IMR-90 (cell line): ENCODE results near the gene TOMM40. TPM values are rescaled to one million over a fixed set of nuclear protein-coding genes. Genes with fewer than 3 reads are reported as not detected.

ENCODE experiments used
- ATAC-seq: fragments of 200-7000 bp; cut with Tn5 transposase; 2 replicates; pipeline ENCODE4 v1.9.1; 2020; ENCODE audit warnings: low read depth, mild to moderate bottlenecking, moderate library complexity
- BruUV-seq: library from RNA; stranded (reverse); fragments of 400-500 nt; replicated peaks from 2 replicates; lab custom pipeline; 2021; lab: Mats Ljungman, UMichigan
- CTCF ChIA-PET: fragments of 300-600 bp; formaldehyde crosslinking; extraction: SDS; loops from one replicate; lab custom pipeline; 2021; ENCODE audit warnings: antibody characterized with exemption; lab: Yijun Ruan, JAX
- POLR2A ChIA-PET: fragments of 300-600 bp; sonication (Branson Sonifier 250); formaldehyde crosslinking; loops from one replicate; lab custom pipeline; 2022; ENCODE audit warnings: antibody characterized with exemption; ENCODE audit not compliant: unreplicated experiment; lab: Charles Lee
- DNase-seq: peaks from one replicate; pipeline ENCODE4 v3.0.0; 2013
- H2AFZ ChIP-seq: replicated peaks from 2 replicates; pipeline ENCODE3; 2013; ENCODE audit warnings: low read length, mild to moderate bottlenecking; ENCODE audit not compliant: poor library complexity
- H2AK5ac ChIP-seq: 2 replicates; pipeline ENCODE4 v1.6.1; 2013; ENCODE audit warnings: low read depth, low read length, inconsistent platforms
- H2AK9ac ChIP-seq: replicated peaks from 2 replicates; pipeline ENCODE3; 2013; ENCODE audit warnings: mild to moderate bottlenecking, low read depth, low read length, moderate library complexity; ENCODE audit not compliant: poor library complexity
- H2BK120ac ChIP-seq: 2 replicates; pipeline ENCODE4 v1.6.1; 2013; ENCODE audit warnings: low read depth, low read length, inconsistent platforms
- H2BK15ac ChIP-seq: 3 replicates; pipeline ENCODE4 v1.6.1; 2013; ENCODE audit warnings: low read depth, low read length, inconsistent platforms
- H2BK20ac ChIP-seq: 2 replicates; pipeline ENCODE4 v1.6.1; 2013; ENCODE audit warnings: low read depth, mild to moderate bottlenecking, inconsistent platforms, low read length, moderate library complexity
- H2BK5ac ChIP-seq: 2 replicates; pipeline ENCODE4 v1.6.1; 2013; ENCODE audit warnings: mild to moderate bottlenecking, low read depth, low read length, inconsistent platforms; ENCODE audit not compliant: poor library complexity, severe bottlenecking
- H3K14ac ChIP-seq: replicated peaks from 2 replicates; pipeline ENCODE4 v1.6.1; 2013; ENCODE audit warnings: low read depth, low read length, inconsistent platforms
- H3K18ac ChIP-seq: 2 replicates; pipeline ENCODE4 v1.6.1; 2013; ENCODE audit warnings: low read depth, low read length, control low read depth
- H3K23ac ChIP-seq: 2 replicates; pipeline ENCODE4 v1.6.1; 2013; ENCODE audit warnings: low read depth, low read length, inconsistent platforms
- H3K27ac ChIP-seq: 2 replicates; pipeline ENCODE4 v1.5.1; 2013; ENCODE audit warnings: mild to moderate bottlenecking, control low read depth, low read length; ENCODE audit not compliant: insufficient read depth
- H3K27me3 ChIP-seq: 2 replicates; pipeline ENCODE4 v1.6.1; 2013; ENCODE audit warnings: low read length; ENCODE audit not compliant: control insufficient read depth, insufficient read depth
- H3K36me3 ChIP-seq: 2 replicates; pipeline ENCODE4 v1.6.1; 2013; ENCODE audit warnings: low read length, mixed read lengths; ENCODE audit not compliant: control insufficient read depth, insufficient read depth
- H3K4ac ChIP-seq: 2 replicates; pipeline ENCODE4 v1.6.1; 2013; ENCODE audit warnings: low read depth, low read length, inconsistent platforms
- H3K4me1 ChIP-seq: 2 replicates; pipeline ENCODE4 v1.6.1; 2013; ENCODE audit warnings: low read length, mixed read lengths; ENCODE audit not compliant: control insufficient read depth, insufficient read depth
- H3K4me2 ChIP-seq: 2 replicates; pipeline ENCODE4 v1.6.1; 2013; ENCODE audit warnings: low read depth, mild to moderate bottlenecking, control low read depth, low read length, moderate library complexity
- H3K4me3 ChIP-seq: 2 replicates; pipeline ENCODE4 v1.5.1; 2013; ENCODE audit warnings: low read depth, mild to moderate bottlenecking, control low read depth, low read length, moderate library complexity; ENCODE audit not compliant: insufficient read depth
- H3K56ac ChIP-seq: 2 replicates; pipeline ENCODE4 v1.6.1; 2013; ENCODE audit warnings: low read length, inconsistent platforms; ENCODE audit not compliant: insufficient read depth; ENCODE audit errors: extremely low read depth
- H3K79me1 ChIP-seq, 2 experiments: 2 replicates each; pipeline ENCODE4 v1.6.1; 2013; ENCODE audit warnings: low read length in 2 of 2, inconsistent platforms in 1 of 2, low read depth in 1 of 2
- H3K9ac ChIP-seq: 2 replicates; pipeline ENCODE4 v1.6.1; 2013; ENCODE audit warnings: low read depth, low read length, control low read depth
- H3K9me1 ChIP-seq: 2 replicates; pipeline ENCODE4 v1.6.1; 2013; ENCODE audit warnings: low read length, inconsistent platforms; ENCODE audit not compliant: insufficient read depth
- H3K9me3 ChIP-seq: 2 replicates; pipeline ENCODE4 v1.6.1; 2013; ENCODE audit warnings: low read length; ENCODE audit not compliant: control insufficient read depth, insufficient read depth
- H4K20me1 ChIP-seq: 2 replicates; pipeline ENCODE4 v1.6.1; 2013; ENCODE audit warnings: low read length, inconsistent platforms; ENCODE audit not compliant: insufficient read depth
- H4K5ac ChIP-seq: 2 replicates; pipeline ENCODE4 v1.6.1; 2013; ENCODE audit warnings: mild to moderate bottlenecking, low read depth, low read length, control low read depth
- H4K8ac ChIP-seq, 2 experiments: 2 replicates each; pipeline ENCODE4 v1.6.1; 2013; ENCODE audit warnings: low read depth in 2 of 2, low read length in 2 of 2, control low read depth in 1 of 2, inconsistent platforms in 1 of 2
- H4K91ac ChIP-seq: 2 replicates; pipeline ENCODE4 v1.6.1; 2013; ENCODE audit warnings: low read depth, low read length, inconsistent platforms; ENCODE audit not compliant: insufficient read depth
- CEBPB ChIP-seq: IDR thresholded peaks from 2 replicates; pipeline ENCODE4 v1.6.1; 2012; ENCODE audit warnings: low read depth, low read length, improper control_type of control experiment
- CTCF ChIP-seq: conservative IDR thresholded peaks from 2 replicates; pipeline ENCODE4 v1.5.1; 2012; ENCODE audit warnings: mild to moderate bottlenecking, low read depth, low read length, improper control_type of control experiment
- MXI1 ChIP-seq: IDR thresholded peaks from 2 replicates; pipeline ENCODE4 v1.6.1; 2012; ENCODE audit warnings: low read depth, mild to moderate bottlenecking, low read length, moderate library complexity, borderline replicate concordance
- NFE2L2 ChIP-seq: fragments of 150-350 bp; IDR thresholded peaks from 2 replicates; pipeline ENCODE4 v1.6.1; 2016; ENCODE audit warnings: low read depth, mild to moderate bottlenecking, low read length
- POLR2A ChIP-seq: IDR thresholded peaks from 2 replicates; pipeline ENCODE4 v1.6.1; 2012; ENCODE audit warnings: mild to moderate bottlenecking, low read depth, low read length
- RAD21 ChIP-seq: IDR thresholded peaks from 2 replicates; pipeline ENCODE4 v1.6.1; 2012; ENCODE audit warnings: low read length, improper control_type of control experiment
- RCOR1 ChIP-seq: IDR thresholded peaks from 2 replicates; pipeline ENCODE4 v1.6.1; 2012; ENCODE audit warnings: mild to moderate bottlenecking, low read length, improper control_type of control experiment; ENCODE audit not compliant: insufficient replicate concordance
- SMC3 ChIP-seq: fragments of 150-350 bp; IDR thresholded peaks from 2 replicates; pipeline ENCODE4 v1.6.1; 2016; ENCODE audit warnings: low read depth, mild to moderate bottlenecking, antibody characterized with exemption, low read length, moderate library complexity
- USF2 ChIP-seq: fragments of 150-350 bp; IDR thresholded peaks from 2 replicates; pipeline ENCODE4 v1.6.1; 2017; ENCODE audit warnings: mild to moderate bottlenecking, antibody characterized with exemption, low read length, low read depth
- WGBS, 2 experiments: methylation state at CpG; one replicate each; pipeline versions ENCODE4 v1.1.5 to v1.1.7; 2013; ENCODE audit warnings: missing lambda C conversion rate in 2 of 2; ENCODE audit not compliant: insufficient read length in 1 of 2; ENCODE audit errors: extremely low coverage in 2 of 2; 5-methylcytosine and 5-hydroxymethylcytosine counted together
- dilution Hi-C: fragments of 300-500 bp; cut with HindIII; formaldehyde crosslinking; loops from one replicate; pipeline ENCODE4 v1.14.3; 2018; ENCODE audit warnings: low sequenced_read_pairs; ENCODE audit not compliant: unreplicated experiment
- in situ Hi-C: fragments of 300-500 bp; cut with MboI; formaldehyde crosslinking; loops from 3 replicates; pipeline ENCODE4 v1.14.3; 2019; ENCODE audit warnings: low sequenced_read_pairs, inconsistent platforms, mixed read lengths
- intact Hi-C: fragments of 100-400 bp; cut with micrococcal nuclease; formaldehyde crosslinking; loops from 2 replicates; pipeline ENCODE4 v1.10.0; 2022
- polyA plus RNA-seq, 3 experiments: library from polyadenylated mRNA; depleted of rRNA; stranded (reverse); fragments of >200 nt; gene quantifications; 2 replicates each; pipeline ENCODE4 v1.2.3, GENCODE V29; 2012; ENCODE audit warnings: low replicate concordance in 1 of 3
- total RNA-seq: library from RNA; depleted of rRNA; stranded (reverse); fragments of >200 nt; gene quantifications from 2 replicates; pipeline ENCODE4 v1.2.3, GENCODE V29; 2012

Gene TOMM40
- total and polyA plus RNA-seq, 2 of the 4 experiments (the other 2 are of a cell fraction): 54.8 to 62.6 TPM

- Histone ChIP-seq H2BK120ac (no peak overlapping the region), H3K9me1 (no peaks in the 10 kb centered on the region), H3K9me3 (no peaks in the 10 kb centered on the region), H4K5ac (no peak overlapping the region), H3K9ac (no peak overlapping the region), H3K4me1 (no peaks in the 10 kb centered on the region), H3K4ac (no peak overlapping the region), H3K18ac (no peak overlapping the region), H3K23ac (no peak overlapping the region), H3K79me1 (no peaks in the 10 kb centered on the region), H4K20me1 (no peaks in the 10 kb centered on the region), H2AK9ac (no peak overlapping the region), H4K91ac (no peak overlapping the region), H3K14ac (no peak overlapping the region), H2BK20ac (no peak overlapping the region), H3K27ac (no peak overlapping the region), H3K36me3 (peaks cover 2% of the 10 kb centered on the region; the same call in 1 of the 2 replicates), H2AK5ac (no peak overlapping the region), H3K4me3 (no peak overlapping the region), H4K8ac (no peak overlapping the region), H2AFZ (no peak overlapping the region), H3K27me3 (peaks cover 6% of the 10 kb centered on the region; the same call in 1 of the 2 replicates), H3K56ac (no peak overlapping the region), H2BK5ac (no peak overlapping the region), H2BK15ac (no peak overlapping the region), H3K4me2 (no peak overlapping the region)
- in situ Hi-C loops: no loop called here
- no TSS peak for BruUV-seq
- dilution Hi-C loops: no loop called here
- CTCF ChIA-PET: no interaction called here
- POLR2A ChIA-PET: no interaction called here
- no peak for ATAC-seq
- intact Hi-C loops: no loop called here
- DNase-seq: no peak
- no CpG with 5 or more reads among the region's 5 CpGs for WGBS, 2 experiments
- TF ChIP-seq RAD21: no peak
- TF ChIP-seq CTCF: no peak
- TF ChIP-seq CEBPB: no peak
- TF ChIP-seq POLR2A: no peak
- TF ChIP-seq NFE2L2: no peak
- TF ChIP-seq SMC3: no peak
- no peak for TF ChIP-seq MXI1
- TF ChIP-seq RCOR1: no peak
- no peak for TF ChIP-seq USF2
Measured at GRCh38 chr19:44948237-44948636, 57.2 kb downstream of the TOMM40 start.
